NCI-H2171 treated with DMSO at 0.1 percent for 48 hours (cell line): ENCODE data around the gene SKP1.
"Not testable (repeated sequence)": the region's sequence is repeated elsewhere in the genome, so short reads cannot be mapped to it uniquely, and the experiment has no call there.

Experiments
- DNase-seq: peaks from one replicate; lab custom pipeline; 2025; lab: John Stamatoyannopoulos, UW

Gene SKP1

DNA sequence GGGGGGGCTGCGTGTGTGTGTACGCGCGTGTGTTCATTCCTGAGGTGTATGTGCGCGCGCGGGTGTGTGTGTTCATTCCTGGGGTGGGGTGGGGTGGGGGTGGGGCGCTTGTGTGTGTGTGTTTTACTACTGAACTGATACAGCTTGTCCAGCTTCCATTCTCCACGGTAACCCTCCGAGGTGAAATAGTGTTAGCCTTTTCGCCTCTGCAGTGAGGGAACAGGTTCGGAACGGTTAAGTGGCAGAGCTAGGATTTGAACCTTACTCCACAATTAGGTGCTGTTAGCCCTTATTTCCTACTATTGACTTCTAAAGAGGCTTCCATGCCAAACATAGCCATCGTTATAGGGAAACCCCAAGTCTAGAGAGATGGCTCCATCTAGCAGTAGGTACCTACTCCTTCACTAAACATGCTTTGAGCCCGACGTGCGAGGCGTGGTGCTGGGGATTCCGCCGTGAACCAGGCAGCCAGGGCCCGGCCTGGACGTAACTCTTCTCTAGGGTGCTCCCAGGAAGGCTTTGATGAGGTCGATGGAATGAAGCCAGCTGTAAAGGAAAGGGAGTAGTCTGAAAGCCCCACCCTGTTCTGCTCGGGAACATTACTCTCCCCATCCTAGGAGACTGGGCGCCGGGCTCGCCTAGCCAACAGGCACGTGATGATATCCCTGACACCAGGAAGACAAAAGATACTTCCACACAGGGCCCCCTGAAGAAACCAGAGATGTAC, 782 bp upstream of the SKP1 start:
- no peak for DNase-seq

DNA sequence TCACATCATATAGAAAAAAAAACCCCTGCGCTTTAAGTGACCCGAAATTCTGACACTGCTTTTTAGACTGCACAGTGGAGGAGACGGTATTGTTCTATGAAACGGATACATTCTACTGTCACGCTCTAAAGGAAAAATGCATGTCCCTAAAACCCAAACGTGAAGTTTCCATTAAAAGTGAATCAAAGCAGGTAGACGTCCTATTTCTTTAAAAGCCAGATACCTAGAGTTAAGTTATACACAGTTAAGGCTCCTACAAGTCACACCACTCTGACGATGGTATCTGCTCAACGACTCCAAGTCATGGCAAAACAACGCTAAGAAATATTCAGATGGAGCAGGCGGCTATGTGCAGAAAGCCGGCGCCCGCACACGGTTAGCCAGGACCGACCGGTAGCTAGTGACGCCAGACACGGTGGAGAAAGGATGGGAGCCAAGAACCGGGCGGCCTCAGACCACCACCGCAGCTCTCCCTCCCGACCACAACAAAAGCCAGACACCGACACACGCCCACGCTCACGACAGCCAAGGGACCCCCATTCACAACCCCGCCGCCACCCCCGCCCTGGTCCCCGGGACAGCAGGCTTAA, 734 bp downstream of the SKP1 start:
- no peak for DNase-seq

DNA sequence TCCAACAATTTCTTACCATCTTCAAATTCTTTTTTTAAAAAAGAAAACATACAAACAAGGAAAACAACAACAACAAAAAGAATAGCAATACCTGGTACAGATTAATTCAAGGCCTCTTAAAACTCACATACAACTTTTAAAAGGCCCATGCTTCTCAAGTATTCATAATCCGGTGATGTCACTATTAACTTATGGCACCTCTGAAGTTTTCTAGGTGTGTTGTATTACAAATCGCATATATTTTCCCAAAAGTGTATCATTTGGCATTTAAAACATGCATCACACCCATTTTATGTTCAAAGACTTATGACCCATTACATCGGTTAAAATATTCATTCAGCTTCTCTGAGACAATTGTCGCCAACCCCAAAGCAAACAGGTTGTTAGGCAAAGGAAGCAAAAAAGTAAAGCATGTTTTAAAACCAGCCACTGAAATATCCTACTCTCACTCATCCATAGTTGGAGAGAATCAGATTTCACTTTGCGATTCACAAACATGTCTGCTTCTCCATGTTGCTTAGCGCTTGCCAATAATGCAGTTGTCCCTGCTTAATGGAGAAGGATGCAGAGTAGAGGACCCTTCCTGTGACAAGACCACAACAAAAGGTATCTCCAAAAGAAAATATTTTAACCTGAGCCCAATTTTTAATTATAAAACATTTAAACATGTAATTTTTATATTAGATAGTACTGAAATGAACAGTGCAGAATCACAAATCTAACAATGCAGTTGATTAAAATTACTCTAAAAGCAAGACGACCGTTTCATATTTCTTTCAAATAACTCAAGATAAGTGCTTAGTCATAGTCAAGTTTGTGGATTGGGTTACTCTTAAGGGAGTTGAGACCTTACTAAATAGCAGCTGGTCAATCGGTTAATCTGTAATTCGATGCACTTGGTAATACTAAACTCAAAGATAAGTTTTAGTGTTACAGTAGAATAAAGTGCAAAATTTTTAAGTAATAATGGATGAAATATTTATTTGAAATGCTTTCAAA, 1.6 kb downstream of the SKP1 start:
- peak; percentile 22 for DNase-seq

DNA sequence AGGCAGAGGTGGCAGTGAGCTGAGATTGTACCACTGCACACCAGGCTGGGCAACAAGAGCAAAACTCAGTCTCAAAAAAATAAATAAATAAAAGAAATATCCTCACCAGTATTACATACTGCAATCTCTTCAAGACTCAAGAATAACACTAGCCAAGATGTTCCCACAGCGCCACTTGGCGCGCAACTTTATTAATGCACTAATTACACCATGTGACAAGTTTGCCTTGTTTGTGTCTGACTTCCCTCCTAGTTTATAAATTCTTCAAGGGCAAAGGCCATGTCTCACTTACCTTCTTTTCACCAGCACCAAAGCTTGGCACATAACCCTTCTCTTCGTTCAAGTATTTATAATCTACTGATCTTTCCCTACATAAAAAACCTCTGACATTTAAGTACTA, 4.8 kb downstream of the SKP1 start:
- DNase-seq, result no peak

DNA sequence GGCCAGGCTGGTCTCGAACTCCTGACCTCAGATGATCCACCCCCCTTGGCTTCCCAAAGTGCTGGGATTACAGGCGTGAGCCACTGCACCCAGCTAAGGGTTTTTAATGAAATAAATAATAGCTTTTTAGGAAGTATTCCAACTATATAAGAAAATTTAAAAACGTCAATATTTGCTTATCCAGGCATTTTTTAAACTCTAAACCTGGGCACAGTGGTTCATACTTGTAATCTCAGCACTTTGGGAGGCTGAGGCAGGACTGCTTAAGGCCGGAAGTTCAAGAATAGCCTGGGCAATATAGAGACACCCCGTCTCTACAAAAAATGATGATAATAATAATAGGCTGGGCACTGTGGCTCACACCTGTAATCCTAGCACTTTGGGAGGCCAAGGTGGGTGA, 14.2 kb downstream of the SKP1 start:
- DNase-seq, result no peak

DNA sequence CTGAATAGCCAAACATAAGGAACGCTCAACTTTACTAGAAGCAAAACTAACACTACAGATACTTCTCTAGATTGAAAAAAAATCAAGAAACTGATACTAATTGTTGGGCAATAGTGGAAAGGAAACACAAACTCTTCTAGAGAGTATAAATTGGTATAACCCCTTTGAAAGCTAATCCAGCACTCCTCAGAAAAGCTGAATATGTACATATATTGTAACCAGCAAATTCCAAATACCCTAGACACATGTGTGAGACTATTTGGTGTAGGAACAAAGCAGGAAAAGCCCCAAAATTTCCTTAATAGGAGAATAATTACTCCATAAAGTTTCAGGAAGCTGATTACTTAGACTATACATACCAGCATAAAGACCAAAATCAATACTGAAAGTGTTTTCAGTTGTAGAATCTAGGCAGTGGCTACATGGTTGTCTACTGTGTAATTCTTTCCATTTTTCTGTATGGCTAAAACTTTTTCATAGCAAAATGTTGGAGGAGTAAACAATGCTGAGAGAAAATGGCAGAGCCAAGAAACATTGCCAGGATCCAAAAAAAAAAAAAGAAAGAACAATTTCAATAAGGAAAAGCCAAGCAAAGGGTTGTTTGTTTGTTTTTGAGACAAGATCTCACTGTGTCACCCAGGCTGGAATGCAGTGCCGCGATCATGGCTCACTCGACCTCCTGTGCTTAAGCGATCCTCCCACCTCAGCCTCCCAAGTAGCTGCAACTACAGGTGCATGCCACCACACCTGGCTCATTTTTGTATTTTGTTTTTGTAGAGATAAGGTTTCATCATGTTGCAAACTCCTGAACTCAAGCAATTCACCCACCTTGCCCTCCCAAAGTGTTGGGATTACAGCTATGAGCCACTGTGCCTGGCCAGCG, 15.0 kb downstream of the SKP1 start:
- DNase-seq, result no peak

DNA sequence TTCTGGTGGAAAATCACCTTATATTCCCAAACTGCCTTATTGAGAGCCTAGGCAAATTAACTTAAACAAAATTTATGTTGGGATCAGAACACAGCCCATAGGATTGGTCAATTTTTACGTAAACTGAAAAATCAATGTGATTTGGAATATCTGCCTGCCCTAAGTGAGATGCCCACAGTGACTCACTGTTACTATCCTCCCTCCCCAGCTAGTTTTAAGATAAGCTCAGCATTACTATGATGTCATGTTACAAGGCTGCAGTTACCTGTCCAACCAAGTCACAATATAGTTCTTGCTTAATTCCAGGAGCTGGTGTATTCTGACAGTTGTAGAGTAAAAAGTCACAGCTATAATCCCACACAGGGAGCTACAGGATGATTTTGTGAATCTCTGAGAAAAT, 23.1 kb downstream of the SKP1 start:
- no peak for DNase-seq

DNA sequence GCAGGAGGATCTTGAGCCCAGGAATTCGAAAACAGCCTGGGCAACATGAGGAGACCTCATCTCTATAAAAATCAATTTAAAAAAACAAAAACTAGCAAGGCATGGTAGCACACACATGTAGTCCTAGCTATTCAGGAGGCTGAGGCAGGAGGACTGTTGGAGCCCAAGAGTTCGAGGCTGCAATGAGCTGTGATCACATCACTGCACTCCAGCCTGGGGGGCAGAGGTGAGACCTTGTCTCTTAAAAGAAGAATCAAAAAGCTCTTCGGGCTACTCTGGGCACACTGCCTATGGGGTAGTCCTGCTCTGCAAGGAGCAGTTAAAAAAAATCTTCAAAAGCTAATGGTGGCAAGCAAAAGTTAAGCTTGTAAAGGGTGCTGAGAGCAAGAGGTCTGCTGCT, 23.5 kb downstream of the SKP1 start:
- no peak for DNase-seq

DNA sequence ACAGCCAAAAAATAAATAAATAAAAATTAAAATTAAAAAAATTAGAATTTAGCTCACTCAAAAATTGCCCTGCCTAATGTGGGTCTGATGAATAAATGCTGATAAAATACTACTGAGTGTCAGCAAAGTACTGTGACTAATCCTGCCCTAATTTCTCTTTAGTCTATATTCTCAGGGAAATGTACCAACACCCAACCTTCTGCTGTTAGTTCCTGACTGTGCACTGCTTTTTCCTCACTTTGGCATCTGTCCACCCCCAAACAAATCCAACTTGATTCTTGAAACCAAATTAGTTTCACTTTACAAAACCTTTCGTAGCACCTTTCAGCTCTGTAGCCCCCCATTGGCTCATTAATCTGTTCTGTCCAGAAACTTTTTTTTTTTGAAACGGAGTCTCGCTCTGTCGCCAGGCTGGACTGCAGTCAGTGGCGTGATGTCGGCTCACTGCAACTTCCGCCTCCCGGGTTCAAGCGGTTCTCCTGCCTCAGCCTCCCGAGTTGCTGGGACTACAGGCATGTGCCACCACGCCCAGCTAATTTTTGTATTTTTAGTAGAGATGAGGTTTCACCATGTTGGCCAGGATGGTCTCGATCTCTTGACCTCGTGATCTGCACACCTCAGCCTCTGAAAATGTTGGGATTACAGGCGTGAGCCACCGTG, 24.4 kb downstream of the SKP1 start:
- DNase-seq, result not testable (repeated sequence)

DNA sequence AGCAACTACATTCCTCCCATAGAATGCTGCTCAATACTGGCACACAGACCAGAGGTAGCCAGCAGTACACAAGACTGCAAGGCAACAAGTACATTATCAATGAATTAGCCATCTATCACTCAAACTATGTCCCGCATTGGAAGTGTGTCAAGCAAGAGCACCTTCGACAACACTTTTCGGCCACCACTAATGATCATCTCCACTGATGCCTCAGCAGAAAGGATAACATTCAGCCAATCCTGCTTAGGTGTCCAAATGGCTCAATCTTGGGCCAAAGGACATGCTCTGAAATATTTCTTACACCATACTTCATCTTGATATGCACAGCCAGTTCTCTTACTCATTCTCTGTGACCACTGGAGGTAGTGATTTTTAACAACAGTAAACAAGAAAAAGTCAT, 25.0 kb downstream of the SKP1 start:
- DNase-seq, result no peak

DNA sequence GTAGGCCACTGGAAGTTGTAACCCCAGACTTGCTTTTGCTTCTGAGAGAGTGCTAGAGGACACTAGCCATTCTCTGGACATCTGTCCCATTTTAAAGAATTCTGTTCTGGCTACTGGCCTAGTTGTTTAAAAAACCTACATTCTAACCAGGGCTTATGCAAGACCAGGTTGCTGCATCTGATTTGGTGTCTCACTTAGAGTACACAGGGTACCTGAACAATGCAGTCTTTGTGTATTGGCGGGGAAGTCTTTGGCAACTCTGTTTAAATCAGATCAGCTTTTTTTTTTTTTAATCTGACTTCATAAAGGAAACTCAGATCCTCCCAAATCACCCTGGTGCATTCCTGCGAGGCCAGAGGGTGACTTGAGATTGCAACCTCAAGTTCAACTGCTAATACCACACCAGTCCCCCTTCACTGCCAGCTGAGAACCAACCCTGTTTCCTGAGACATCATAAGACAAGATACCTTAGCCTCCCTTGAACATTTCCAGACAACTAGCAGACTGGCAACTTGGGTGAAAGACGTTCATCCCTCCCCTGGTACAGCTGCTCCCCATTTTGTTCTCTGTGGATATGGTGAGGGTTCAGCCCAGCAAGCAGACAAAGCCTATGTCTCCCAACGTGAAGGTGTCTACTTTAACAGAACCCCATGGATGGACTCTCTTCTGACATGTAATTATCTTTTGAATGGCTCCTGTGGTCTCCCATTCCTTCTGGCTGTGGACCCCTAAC, 27.0 kb downstream of the SKP1 start:
- no peak for DNase-seq

DNA sequence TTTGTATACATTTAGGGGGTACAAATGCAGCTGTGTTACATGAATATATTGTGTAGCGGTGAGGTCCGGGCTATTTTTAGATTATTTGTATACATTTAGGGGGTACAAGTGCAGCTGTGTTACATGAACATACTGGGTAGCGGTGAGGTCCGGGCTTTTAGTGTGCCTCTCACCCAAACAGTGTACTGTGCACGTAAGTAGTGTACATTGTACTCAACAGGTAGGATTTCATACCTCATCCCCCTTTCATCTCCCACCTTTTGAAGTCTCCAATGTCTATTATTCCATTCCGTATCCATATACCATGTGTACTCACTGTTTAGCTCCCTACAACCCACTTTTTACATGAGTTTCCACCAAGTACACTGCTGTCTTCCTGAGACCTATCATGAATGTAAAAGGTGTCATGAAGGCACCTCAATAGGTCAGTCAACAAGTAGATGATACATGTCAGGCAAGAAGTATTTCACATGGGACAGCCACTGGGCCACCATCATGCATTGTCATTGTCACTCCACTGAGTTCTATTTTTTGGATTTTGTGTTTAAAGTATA, 27.7 kb downstream of the SKP1 start:
- no peak for DNase-seq

DNA sequence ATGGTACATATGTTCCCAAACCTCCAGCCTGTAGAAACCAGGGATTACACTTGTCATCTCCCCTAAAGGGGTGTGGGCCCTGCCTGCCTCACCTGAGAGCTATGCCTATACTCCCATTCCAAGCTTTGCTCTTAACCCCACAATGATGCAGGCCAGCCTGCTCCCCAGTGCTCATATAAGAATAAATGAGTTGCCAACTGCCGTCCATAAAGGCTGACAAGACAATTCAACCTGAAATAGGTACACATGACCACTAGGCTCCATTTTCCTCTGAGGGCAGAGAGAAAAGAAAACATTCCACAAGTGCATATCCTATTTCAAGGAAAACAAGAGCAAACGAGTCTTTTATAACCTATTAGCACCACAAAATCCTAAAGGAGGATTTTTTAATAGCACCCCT, 28.4 kb downstream of the SKP1 start:
- no peak for DNase-seq

DNA sequence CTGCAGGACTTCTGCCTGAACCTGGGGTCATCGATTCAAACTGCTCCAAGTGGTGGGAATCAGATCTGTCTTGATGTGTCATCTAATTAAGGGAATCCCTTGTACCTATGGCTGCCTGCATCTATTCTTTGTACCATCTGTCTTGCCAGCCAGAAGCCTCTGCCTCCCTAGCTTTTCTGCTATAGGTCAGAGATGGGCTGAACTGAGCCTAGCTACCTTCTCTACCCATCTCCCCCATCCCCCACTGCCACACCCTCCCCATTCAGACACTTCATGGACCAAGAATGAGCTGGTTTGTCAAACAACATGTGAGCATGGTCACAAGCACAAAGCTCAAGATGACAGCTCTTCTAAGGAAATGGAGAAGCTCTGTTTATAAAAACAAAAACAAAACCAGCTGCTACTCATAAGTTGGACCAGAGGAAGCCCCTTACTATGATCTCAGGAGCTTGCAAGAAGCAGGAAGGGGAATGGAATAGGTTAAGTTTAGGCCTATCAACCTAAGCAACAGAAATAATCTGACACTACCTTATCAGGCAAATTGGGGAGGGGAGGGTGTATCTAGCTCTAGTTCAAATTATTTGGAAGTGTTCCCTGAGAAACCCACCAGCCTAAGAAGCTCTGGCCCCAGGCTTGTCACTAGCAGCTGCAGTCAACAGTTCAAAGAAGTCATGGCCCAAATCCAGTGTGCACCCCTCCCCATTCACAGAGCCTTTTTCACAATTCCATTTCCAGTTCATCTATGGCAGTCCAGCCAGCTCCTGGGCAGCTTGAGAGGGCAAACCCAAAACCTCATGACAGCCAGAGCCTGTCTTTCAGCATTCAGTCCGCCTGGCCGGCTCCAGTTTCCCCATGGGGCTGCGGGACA, 29.9 kb downstream of the SKP1 start:
- no peak for DNase-seq

DNA sequence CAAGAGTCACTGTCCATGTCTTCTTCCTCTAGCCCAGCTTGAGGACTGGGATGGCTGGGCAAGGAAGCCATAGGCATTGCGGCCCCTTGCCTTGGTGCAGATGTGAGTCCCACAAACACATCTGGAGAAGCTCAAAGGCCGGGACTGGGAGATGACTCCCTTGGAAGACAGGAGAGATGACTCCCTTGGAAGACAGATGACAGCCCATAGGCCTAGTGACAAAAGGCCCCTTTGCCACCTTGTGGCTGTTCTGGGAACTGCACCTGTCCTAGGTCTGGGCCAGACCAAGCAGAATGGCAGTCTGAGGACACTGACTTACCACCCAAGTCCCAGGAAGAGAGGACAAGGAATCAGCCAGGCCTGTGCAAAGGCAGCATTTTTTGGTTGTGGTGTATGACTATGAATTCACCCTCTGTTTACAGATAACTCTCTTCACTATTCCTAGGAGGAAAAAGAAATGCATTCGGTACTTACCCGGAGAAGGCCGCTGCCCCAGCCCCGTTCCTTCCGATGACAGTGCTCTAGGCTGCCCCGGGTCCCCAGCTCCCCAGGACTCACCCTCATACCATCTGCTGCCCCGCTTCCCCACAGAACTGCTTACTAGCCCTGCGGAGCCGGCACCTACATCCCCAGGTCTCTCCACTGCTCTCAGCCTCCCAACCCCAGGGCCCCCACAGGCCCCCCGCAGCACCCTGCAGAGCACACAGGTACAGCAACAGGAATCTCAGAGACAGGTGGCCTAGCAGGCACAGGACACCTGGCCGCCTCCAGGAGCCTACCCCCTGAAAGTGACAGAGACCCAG, 30.8 kb downstream of the SKP1 start:
- DNase-seq, result peak; percentile 33

DNA sequence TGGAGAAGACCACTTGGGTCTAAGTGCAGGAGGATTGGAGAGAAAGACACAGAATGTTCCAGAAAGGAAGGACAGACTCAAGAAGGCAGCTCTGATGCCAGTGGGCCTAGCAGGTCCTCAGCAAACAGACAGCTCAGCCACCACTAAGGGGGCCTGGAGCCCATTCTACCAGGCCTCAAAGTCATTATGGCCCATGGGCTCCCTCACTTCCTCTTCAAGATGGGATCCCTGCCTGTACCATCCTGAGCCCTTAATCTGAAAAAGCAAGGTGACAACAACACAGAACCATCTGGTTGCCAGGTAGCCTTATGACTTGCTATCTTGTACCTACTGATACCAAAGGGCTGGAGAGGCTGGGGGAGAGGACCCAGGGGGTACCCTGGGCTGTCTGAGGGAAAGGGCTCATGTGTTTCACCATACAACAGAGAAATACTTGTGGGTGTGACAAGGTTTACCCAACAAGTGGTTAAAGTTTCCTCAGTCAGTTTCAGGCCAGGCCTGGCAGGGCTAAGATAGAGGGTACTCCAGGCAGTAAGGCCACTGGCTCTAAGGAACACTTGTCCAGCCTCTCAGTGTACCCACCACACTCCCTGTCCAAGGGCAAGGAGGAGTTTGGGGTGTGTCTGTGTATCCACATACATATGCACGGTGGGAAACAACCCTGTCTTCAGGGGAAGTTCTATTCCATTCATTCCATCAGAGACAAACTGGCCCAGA, 31.6 kb downstream of the SKP1 start:
- DNase-seq, result no peak
